ENCODE data around the gene DAAM1. TPM values are rescaled to one million over a fixed set of nuclear protein-coding genes. Genes with fewer than 3 reads are reported as not detected.

Gene DAAM1
- total RNA-seq, 1 donor from 2014 or later = 69.9 TPM

DNA sequence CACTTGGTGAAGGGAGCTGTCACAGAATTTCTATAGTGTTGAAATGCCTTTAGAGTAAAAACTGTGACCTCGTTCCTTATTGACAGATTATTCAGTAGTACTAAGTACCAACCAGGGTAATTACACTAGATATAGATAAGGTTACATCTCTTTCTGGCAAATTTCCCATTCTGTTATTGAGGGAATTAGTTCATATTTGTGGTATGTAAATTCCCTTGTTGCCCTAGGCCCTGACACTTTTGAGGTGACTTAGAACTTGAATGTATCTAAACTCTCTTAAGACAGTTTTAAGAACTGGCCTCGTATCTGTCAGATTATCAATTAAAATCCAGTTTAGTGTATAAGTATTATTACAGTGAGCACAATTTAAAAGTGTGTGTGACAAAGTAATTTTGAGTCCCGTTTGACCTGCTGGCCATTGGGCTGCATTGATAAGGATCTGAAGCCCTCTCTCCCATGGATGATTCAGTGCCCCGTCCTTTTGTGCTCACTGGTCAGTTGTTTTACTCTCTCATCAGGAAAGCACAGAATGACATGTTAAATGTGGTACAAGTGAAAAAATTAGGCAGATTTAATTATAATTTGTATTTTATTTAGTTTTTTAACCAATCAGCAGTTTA, 153.5 kb downstream of the DAAM1 start:
- Mint-ChIP-seq H3K9me3 (ENCODE audit: low read depth) (no peaks in the 10 kb centered on the region), H3K27ac (no peak overlapping the region), H3K27me3 (no peaks in the 10 kb centered on the region), H3K4me1 (ENCODE audit: low read depth) (peaks cover 2% of the 10 kb centered on the region), H3K4me3 (ENCODE audit: low read depth) (no peak overlapping the region), H3K36me3 (ENCODE audit: insufficient read depth) (peaks cover 5% of the 10 kb centered on the region)
- no peak for DNase-seq (ENCODE audit: low spot score, unreplicated experiment)
- TF ChIP-seq, protein P1, sequence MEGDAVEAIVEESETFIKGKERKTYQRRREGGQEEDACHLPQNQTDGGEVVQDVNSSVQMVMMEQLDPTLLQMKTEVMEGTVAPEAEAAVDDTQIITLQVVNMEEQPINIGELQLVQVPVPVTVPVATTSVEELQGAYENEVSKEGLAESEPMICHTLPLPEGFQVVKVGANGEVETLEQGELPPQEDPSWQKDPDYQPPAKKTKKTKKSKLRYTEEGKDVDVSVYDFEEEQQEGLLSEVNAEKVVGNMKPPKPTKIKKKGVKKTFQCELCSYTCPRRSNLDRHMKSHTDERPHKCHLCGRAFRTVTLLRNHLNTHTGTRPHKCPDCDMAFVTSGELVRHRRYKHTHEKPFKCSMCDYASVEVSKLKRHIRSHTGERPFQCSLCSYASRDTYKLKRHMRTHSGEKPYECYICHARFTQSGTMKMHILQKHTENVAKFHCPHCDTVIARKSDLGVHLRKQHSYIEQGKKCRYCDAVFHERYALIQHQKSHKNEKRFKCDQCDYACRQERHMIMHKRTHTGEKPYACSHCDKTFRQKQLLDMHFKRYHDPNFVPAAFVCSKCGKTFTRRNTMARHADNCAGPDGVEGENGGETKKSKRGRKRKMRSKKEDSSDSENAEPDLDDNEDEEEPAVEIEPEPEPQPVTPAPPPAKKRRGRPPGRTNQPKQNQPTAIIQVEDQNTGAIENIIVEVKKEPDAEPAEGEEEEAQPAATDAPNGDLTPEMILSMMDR (IDR thresholded peaks at IDR 0.05; ENCODE audit: unreplicated experiment) = no peak

DNA sequence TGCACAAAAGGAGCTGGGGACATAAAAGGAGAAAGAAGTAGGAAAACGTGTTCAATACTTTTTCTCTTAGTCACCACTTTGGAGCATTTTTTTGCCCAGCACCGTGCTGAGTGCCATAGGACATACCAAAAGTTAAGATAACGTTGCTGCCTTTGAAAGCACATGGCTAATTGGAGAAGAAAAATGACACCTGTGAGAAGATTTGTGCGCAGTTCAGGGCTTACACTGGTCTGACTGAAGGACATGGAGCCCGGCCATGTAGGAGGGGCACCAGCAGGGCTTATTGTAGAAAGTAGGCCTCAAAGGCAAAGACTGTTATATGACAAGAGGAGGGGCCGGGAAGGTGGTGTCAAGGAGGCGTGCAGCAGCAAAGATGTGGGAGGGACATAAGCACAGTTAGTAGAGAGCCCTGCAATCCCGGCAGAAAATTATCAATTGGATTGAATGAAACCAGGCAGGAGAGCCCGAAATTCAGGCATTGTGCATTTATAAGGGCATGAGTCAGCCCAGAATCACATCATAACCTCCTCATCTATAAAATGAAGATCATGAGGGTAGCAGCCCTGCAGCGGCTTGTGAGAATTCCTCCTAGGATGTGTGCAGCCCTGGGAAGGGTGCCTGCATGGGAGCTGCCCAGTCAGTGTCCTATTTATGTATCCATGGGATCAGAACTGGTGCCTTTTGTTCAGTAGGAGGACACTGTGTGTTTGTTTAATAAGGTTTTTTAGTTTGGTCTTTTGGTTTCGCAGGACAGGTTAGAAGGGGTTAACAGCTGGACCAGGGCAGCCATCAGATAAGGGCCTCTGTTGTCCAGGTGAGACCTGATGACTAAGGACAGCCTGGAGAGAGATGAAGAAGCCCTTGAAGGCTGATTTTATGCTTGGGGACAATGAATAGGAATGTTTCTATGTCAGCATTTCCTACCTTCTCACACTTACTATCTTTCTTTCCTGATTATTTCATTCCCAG, 154.3 kb downstream of the DAAM1 start:
- Mint-ChIP-seq H3K9me3 (ENCODE audit: low read depth) (no peaks in the 10 kb centered on the region), H3K27ac (no peak overlapping the region), H3K4me3 (ENCODE audit: low read depth) (no peak overlapping the region), H3K36me3 (ENCODE audit: insufficient read depth) (peaks cover 7% of the 10 kb centered on the region), H3K27me3 (no peaks in the 10 kb centered on the region), H3K4me1 (ENCODE audit: low read depth) (peaks cover 2% of the 10 kb centered on the region)
- DNase-seq (ENCODE audit: low spot score, unreplicated experiment) = no peak
- TF ChIP-seq, protein P1 (IDR thresholded peaks at IDR 0.05; ENCODE audit: unreplicated experiment) = no peak

DNA sequence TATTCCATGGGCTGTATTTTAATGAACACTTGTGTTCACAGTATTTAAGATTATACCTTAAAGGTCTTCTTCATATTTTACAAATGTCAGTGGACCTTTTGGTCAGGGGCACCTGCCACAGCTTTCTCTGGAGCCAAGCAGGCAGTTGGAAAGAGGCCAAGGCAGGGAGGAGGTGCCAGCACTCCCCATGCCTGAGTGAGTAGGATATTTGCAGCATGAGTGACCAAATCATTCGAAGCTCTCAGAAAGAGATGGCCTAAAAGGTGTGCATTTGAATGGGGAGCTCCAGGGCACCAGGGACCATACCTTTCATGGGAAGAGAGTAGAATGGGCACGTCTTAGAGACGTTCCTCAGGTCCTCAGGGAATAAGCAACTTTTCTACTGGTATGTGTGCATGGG, 155.1 kb downstream of the DAAM1 start:
- Mint-ChIP-seq H3K27me3 (no peaks in the 10 kb centered on the region), H3K27ac (no peak overlapping the region), H3K9me3 (ENCODE audit: low read depth) (no peaks in the 10 kb centered on the region), H3K4me1 (ENCODE audit: low read depth) (peaks cover 2% of the 10 kb centered on the region), H3K4me3 (ENCODE audit: low read depth) (no peak overlapping the region), H3K36me3 (ENCODE audit: insufficient read depth) (peaks cover 10% of the 10 kb centered on the region)
- TF ChIP-seq, protein P1 (IDR thresholded peaks at IDR 0.05; ENCODE audit: unreplicated experiment) = no peak
- no peak for DNase-seq (ENCODE audit: low spot score, unreplicated experiment)

DNA sequence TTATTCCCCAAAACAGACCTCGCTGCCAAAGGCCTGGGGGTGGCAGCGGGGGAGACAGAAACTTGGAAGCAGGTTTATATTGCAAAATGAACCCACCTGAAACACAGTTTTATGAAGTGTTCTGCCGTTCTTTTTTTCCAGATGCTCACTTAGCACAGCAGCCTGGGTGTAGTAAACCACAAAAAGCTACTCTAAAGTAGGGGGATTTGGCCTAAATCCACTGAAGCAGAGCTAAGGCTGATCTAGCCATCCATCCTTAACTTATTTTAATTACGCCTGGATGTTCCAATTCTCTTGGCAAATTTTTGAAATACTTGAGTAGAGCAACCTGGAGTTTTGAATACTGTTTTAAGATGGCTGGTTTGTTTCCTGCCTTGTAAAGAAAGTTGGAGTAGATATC, 155.5 kb downstream of the DAAM1 start:
- DNase-seq (ENCODE audit: low spot score, unreplicated experiment) = no peak
- Mint-ChIP-seq H3K27me3 (no peaks in the 10 kb centered on the region), H3K9me3 (ENCODE audit: low read depth) (no peaks in the 10 kb centered on the region), H3K4me3 (ENCODE audit: low read depth) (no peak overlapping the region), H3K4me1 (ENCODE audit: low read depth) (peaks cover 2% of the 10 kb centered on the region), H3K36me3 (ENCODE audit: insufficient read depth) (peaks cover 10% of the 10 kb centered on the region), H3K27ac (no peak overlapping the region)
- TF ChIP-seq, protein P1 (IDR thresholded peaks at IDR 0.05; ENCODE audit: unreplicated experiment) = no peak

DNA sequence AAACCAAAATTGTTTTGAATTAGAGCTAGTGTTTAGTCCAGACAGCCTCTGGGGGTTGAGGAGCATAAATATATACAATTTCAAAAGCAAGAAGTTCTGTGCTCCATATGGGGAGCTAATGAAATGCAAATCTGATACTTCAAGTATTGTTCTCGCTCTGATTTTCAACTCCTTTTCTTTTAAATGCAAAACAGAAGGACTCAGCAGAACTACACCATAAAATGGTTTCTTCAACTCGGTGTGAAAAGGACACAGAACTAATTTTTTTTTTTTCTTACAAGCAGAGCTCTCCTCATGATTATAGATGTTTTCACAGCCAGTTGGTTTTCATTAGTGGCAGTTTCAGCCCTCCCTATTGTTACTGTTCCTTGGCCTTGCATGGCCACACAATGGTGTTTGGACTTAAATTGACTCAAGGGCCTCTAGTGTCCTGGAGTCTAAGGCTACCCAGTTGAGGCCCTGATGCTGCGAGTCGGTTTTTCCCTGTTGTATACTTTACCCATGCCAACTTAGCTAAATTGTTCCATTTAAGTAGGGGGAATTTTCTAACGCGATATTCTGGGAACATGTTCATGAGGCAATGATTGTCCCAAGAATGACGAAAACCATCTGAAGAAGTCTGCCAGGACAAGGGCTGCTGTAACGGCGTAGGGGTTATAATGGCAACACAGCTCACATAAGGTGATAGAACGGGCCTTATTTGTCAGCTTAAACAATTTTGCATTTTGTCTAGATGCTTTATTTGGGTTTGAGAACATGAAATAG, 156.4 kb downstream of the DAAM1 start:
- no peaks in the 10 kb centered on the region for H3K27me3 Mint-ChIP-seq
- DNase-seq (ENCODE audit: low spot score, unreplicated experiment) = no peak
- no peaks in the 10 kb centered on the region for H3K9me3 Mint-ChIP-seq (ENCODE audit: low read depth)
- TF ChIP-seq, protein P1 (IDR thresholded peaks at IDR 0.05; ENCODE audit: unreplicated experiment) = no peak
- peaks cover 2% of the 10 kb centered on the region for H3K4me1 Mint-ChIP-seq (ENCODE audit: low read depth)
- H3K36me3 Mint-ChIP-seq (ENCODE audit: insufficient read depth) = peaks cover 8% of the 10 kb centered on the region
- peak overlapping the region; percentile 31 for H3K27ac Mint-ChIP-seq
- H3K4me3 Mint-ChIP-seq (ENCODE audit: low read depth) = no peak overlapping the region

Data from progenitor cell of endocrine pancreas (in vitro differentiated cells).